Karpas-422 (cell line): Measurements from ENCODE around the gene TTLL5. TPM values are rescaled to one million over a fixed set of nuclear protein-coding genes. Genes with fewer than 3 reads are reported as not detected.

Source experiments
- DNase-seq: peaks from one replicate; pipeline ENCODE4 v3.0.0-alpha.2; 2015
- H2AFZ ChIP-seq: fragments of 200-600 bp; sonication (generic); 2 replicates; pipeline ENCODE4 v1.6.1; 2014; ENCODE audit warnings: antibody characterized with exemption, low read length, mixed read lengths
- H3K27ac ChIP-seq: fragments of 200-600 bp; sonication (generic); 2 replicates; pipeline ENCODE4 v1.5.1; 2014; ENCODE audit warnings: mild to moderate bottlenecking, low read length, moderate library complexity
- H3K27me3 ChIP-seq: fragments of 200-600 bp; sonication (generic); 2 replicates; pipeline ENCODE4 v1.6.1; 2014; ENCODE audit warnings: low read length, mixed read lengths
- H3K36me3 ChIP-seq: fragments of 200-600 bp; sonication (generic); 2 replicates; pipeline ENCODE4 v1.6.1; 2014; ENCODE audit warnings: low read length, mixed read lengths; ENCODE audit not compliant: insufficient read depth
- H3K4me1 ChIP-seq: fragments of 200-600 bp; sonication (generic); 2 replicates; pipeline ENCODE4 v1.6.1; 2014; ENCODE audit warnings: mild to moderate bottlenecking, low read length, mixed read lengths
- H3K4me2 ChIP-seq: fragments of 200-600 bp; sonication (generic); 2 replicates; pipeline ENCODE4 v1.6.1; 2014; ENCODE audit warnings: low read length, low read depth, mild to moderate bottlenecking; ENCODE audit not compliant: poor library complexity, severe bottlenecking
- H3K4me3 ChIP-seq: fragments of 200-600 bp; sonication (generic); 2 replicates; pipeline ENCODE4 v1.5.1; 2014; ENCODE audit warnings: mild to moderate bottlenecking, antibody characterized with exemption, low read length, mixed read lengths
- H3K79me2 ChIP-seq: fragments of 200-600 bp; sonication (generic); 2 replicates; pipeline ENCODE4 v1.6.1; 2014; ENCODE audit warnings: mild to moderate bottlenecking, low read length, mixed read lengths
- H3K9ac ChIP-seq: fragments of 200-600 bp; sonication (generic); 2 replicates; pipeline ENCODE4 v1.6.0; 2014; ENCODE audit warnings: low read length
- H3K9me2 ChIP-seq: fragments of 200-600 bp; sonication (generic), shearing (Covaris generic); replicated peaks from 2 replicates; pipeline ENCODE4 v1.6.0; 2014; ENCODE audit warnings: mild to moderate bottlenecking, low read length, moderate library complexity; ENCODE audit not compliant: insufficient read depth
- H3K9me3 ChIP-seq: fragments of 300-700, 200-600 bp; sonication (generic); 2 replicates; pipeline ENCODE4 v1.6.1; 2014; ENCODE audit warnings: low read length, mixed read lengths
- H4K20me1 ChIP-seq: fragments of 200-600 bp; sonication (generic); 2 replicates; pipeline ENCODE4 v1.6.1; 2014; ENCODE audit warnings: mild to moderate bottlenecking, antibody characterized with exemption, low read length, low read depth; ENCODE audit not compliant: insufficient read depth
- total RNA-seq: library from RNA; depleted of rRNA; stranded (reverse); fragments of >200 nt; shearing (Covaris generic); gene quantifications from 2 replicates; pipeline ENCODE4 v1.2.3, GENCODE V29; 2014; ENCODE audit warnings: low replicate concordance

The TTLL5 gene
- total RNA-seq, 1 experiment from 2014 or later, result 53.7 TPM

DNA sequence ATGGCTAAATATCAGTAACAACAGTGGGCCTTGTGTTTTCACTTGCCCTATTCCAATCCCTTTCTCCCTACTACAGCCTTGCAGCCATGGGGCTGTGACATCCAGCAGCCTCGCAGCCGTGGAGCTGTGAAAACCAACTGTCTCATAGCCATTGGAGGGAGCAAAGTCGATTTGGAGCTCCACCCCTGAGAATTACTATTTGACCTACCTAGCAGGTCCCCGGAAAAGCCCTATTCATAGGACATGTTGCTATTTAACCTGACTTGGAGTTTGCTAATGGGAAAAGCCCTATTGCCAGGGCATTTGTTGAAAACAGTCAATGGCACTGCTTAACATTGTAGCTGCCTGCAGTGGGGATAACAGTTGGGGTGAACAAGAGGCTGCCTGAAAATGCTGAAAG, 33.6 kb upstream of the TTLL5 start:
- Histone ChIP-seq H3K4me2 (no peak overlapping the region), H3K27ac (no peak overlapping the region), H3K9me2 (no peaks in the 10 kb centered on the region), H4K20me1 (no peaks in the 10 kb centered on the region), H3K9ac (no peak overlapping the region), H3K79me2 (no peaks in the 10 kb centered on the region), H3K4me3 (no peak overlapping the region), H3K36me3 (no peaks in the 10 kb centered on the region), H3K9me3 (no peaks in the 10 kb centered on the region), H2AFZ (no peak overlapping the region), H3K4me1 (peaks cover 24% of the 10 kb centered on the region), H3K27me3 (no peaks in the 10 kb centered on the region)
- DNase-seq, result no peak

GRCh38 chr14:75628816-75629215, 32.2 kb upstream of the TTLL5 start:
- H3K9me3 ChIP-seq, result no peaks in the 10 kb centered on the region
- no peaks in the 10 kb centered on the region for H3K27me3 ChIP-seq
- H3K9me2 ChIP-seq, result no peaks in the 10 kb centered on the region

DNA sequence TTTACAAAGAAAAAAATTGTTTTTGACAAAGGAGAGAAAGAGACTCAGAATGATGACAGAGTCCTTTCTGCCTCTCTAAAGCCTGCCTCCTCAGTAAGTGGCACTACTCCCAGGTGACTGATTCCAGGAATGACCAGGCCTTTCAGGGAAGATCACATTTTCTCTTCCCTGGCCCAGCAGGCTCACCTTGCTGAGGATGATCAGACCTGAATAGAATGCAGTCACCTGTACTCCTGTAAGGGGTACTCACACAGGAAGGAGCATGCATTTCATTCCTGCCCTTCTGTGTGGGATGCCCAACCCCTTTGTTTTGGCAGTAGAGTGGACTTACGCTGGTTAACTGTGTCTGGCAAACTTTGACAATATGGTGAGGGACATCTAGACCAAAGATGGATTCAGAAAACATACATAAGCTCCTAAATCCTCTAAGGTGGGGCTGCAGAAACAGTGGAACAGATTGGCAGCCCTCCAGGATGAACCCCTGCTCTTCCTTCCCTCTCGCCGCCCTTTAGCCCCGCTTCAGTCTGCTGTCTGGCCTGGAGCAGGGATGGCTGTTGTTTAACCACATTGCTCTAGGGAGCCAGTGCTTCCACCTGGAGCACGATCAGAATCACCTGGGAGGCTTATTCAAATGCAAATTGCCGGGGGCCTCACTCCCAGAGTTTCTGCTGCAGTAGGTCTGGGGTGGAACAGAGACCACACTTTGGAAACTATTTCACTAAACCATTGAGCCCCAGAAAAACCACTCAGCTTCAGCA, 30.2 kb upstream of the TTLL5 start:
- Histone ChIP-seq H3K27me3 (no peaks in the 10 kb centered on the region), H3K9ac (no peak overlapping the region), H3K27ac (no peak overlapping the region), H4K20me1 (no peaks in the 10 kb centered on the region), H3K9me2 (no peaks in the 10 kb centered on the region), H2AFZ (no peak overlapping the region), H3K4me1 (peaks cover 6% of the 10 kb centered on the region), H3K4me3 (no peak overlapping the region), H3K9me3 (no peaks in the 10 kb centered on the region), H3K36me3 (no peaks in the 10 kb centered on the region), H3K79me2 (no peaks in the 10 kb centered on the region), H3K4me2 (no peak overlapping the region)
- no peak for DNase-seq

More at GRCh38 chr14:75628816-75629215, 32.2 kb upstream of the TTLL5 start:
- Histone ChIP-seq H3K79me2 (no peaks in the 10 kb centered on the region), H3K4me2 (no peak overlapping the region), H3K27ac (no peak overlapping the region), H4K20me1 (no peaks in the 10 kb centered on the region), H3K36me3 (no peaks in the 10 kb centered on the region), H2AFZ (no peak overlapping the region), H3K4me3 (no peak overlapping the region), H3K4me1 (peaks cover 16% of the 10 kb centered on the region), H3K9ac (no peak overlapping the region)
- no peak for DNase-seq

- no peak for DNase-seq
- H2AFZ ChIP-seq, result no peak overlapping the region
- H3K27me3 ChIP-seq, result no peaks in the 10 kb centered on the region
- peaks cover 6% of the 10 kb centered on the region for H3K4me1 ChIP-seq
- no peaks in the 10 kb centered on the region for H3K9me2 ChIP-seq
- H3K4me2 ChIP-seq, result no peak overlapping the region
- H3K79me2 ChIP-seq, result no peaks in the 10 kb centered on the region
- no peaks in the 10 kb centered on the region for H4K20me1 ChIP-seq
- no peak overlapping the region for H3K4me3 ChIP-seq
- H3K9me3 ChIP-seq, result no peaks in the 10 kb centered on the region
- H3K9ac ChIP-seq, result no peak overlapping the region
- H3K27ac ChIP-seq, result no peak overlapping the region
- H3K36me3 ChIP-seq, result no peaks in the 10 kb centered on the region
Observed at GRCh38 chr14:75631453-75631831, 29.6 kb upstream of the TTLL5 start.

DNA sequence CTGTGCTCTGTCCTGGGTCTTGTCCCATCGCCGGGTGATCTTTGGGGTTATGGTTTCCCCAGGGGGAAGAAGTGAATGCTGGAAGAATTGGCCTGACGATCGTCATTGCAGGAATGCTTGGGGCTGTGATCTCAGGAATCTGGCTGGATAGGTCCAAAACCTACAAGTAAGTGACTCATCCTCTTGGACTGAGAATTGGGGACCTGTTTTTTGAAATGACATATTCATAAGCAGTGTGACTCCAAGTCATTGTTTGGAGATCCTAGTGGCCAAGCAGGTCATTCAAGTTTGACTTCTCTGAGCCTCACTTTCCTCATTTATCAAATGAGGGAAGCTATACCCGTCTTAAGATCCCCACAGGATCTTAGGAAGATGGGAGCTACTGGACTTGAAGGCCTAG, 26.2 kb upstream of the TTLL5 start:
- H3K4me2 ChIP-seq, result no peak overlapping the region
- no peak overlapping the region for H3K4me3 ChIP-seq
- no peaks in the 10 kb centered on the region for H3K79me2 ChIP-seq

DNA sequence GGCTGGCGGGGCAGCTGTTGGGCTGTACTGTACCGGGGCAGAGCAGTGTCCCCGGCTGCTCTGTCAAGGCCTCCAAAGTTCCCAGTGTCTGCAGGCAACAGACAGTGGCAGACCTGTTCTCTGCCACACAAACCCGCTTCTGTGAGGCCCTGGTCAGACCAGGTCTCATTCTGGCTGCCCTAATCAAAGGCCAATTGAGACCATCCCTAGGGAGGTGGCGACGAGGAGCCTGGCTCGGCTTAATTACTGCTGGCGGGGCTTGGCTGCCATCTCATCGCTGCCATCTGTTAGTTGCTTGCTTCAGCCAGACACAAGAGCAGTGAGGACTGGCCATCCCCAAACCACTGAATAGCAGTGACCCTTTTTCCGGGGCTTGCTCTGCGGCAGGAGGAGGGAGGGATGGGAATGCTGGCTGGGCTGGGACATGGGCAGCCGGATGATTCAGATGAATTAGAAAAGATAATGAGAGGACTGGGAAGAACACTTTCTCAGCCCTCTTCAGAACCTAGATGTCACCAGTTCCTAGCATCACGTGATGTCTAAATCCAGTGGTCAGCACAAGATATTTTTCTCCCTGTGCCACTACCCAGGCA, 24.9 kb upstream of the TTLL5 start:
- no peaks in the 10 kb centered on the region for H3K9me3 ChIP-seq
- no peaks in the 10 kb centered on the region for H3K27me3 ChIP-seq
- no peak overlapping the region for H3K4me2 ChIP-seq
- no peak overlapping the region for H3K9ac ChIP-seq
- H3K36me3 ChIP-seq, result no peaks in the 10 kb centered on the region
- no peak overlapping the region for H3K27ac ChIP-seq
- no peaks in the 10 kb centered on the region for H3K9me2 ChIP-seq
- DNase-seq, result no peak
- no peak overlapping the region for H2AFZ ChIP-seq
- peaks cover 3% of the 10 kb centered on the region for H3K4me1 ChIP-seq
- H4K20me1 ChIP-seq, result no peaks in the 10 kb centered on the region
- no peaks in the 10 kb centered on the region for H3K79me2 ChIP-seq
- H3K4me3 ChIP-seq, result no peak overlapping the region

More for the DNA sequence above, 26.2 kb upstream of the TTLL5 start:
- DNase-seq, result no peak
- H3K9me2 ChIP-seq, result no peaks in the 10 kb centered on the region
- H4K20me1 ChIP-seq, result no peaks in the 10 kb centered on the region
- no peaks in the 10 kb centered on the region for H3K9me3 ChIP-seq
- H3K27me3 ChIP-seq, result no peaks in the 10 kb centered on the region
- no peak overlapping the region for H3K9ac ChIP-seq
- no peak overlapping the region for H2AFZ ChIP-seq
- H3K4me1 ChIP-seq, result peaks cover 6% of the 10 kb centered on the region
- no peaks in the 10 kb centered on the region for H3K36me3 ChIP-seq
- H3K27ac ChIP-seq, result no peak overlapping the region

DNA sequence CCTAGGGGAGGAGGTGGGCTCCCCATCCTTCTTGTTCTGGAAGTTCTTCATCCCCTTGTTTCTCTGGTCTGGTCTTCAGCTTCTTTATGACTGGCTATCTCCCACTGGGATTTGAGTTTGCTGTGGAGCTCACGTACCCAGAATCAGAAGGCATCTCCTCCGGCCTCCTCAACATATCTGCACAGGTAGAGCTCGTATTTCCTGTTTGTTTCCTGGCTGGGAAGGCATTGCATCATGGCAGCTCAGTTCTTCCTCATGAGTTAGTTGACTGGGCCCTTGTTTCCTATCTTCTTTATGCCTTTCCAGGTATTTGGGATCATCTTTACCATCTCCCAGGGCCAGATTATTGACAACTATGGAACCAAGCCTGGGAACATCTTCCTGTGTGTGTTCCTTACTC, 20.2 kb upstream of the TTLL5 start:
- Histone ChIP-seq H3K4me2 (no peak overlapping the region), H3K79me2 (no peaks in the 10 kb centered on the region), H3K4me1 (no peaks in the 10 kb centered on the region), H4K20me1 (no peaks in the 10 kb centered on the region), H3K27me3 (no peaks in the 10 kb centered on the region), H2AFZ (no peak overlapping the region), H3K4me3 (no peak overlapping the region), H3K9me2 (no peaks in the 10 kb centered on the region), H3K36me3 (no peaks in the 10 kb centered on the region), H3K9ac (no peak overlapping the region), H3K27ac (no peak overlapping the region), H3K9me3 (no peaks in the 10 kb centered on the region)
- no peak for DNase-seq

DNA sequence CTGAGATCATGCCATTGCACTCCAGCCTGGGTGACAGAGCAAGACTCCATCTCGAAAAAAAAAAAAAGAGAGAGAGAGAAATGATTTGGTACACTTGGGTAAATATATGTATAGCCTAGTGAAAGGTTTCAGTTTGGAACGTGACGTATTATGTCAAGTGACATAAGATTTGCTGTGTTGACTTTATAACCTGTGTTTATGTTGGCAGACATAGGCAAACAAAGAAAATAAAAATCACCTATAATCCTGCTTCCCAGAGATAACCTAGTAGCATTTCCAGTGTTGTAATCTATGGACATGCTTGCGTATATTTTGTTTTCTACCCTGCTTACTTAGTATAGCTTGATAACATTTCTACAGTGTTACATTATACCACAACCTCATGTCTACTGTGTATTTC, 17.1 kb upstream of the TTLL5 start:
- Histone ChIP-seq H3K9me2 (no peaks in the 10 kb centered on the region), H2AFZ (no peak overlapping the region), H3K4me2 (no peak overlapping the region), H3K9ac (no peak overlapping the region), H3K9me3 (no peaks in the 10 kb centered on the region), H3K79me2 (no peaks in the 10 kb centered on the region), H3K4me3 (no peak overlapping the region), H3K4me1 (no peaks in the 10 kb centered on the region), H4K20me1 (no peaks in the 10 kb centered on the region), H3K27me3 (no peaks in the 10 kb centered on the region), H3K36me3 (no peaks in the 10 kb centered on the region), H3K27ac (no peak overlapping the region)
- DNase-seq, result no peak
